B cell (primary cell): ENCODE measurements around the gene SKAP2. TPM values are rescaled to one million over a fixed set of nuclear protein-coding genes. Genes with fewer than 3 reads are reported as not detected.

Experiments
- ATAC-seq: fragments of 200-7000 bp; cut with Tn5 transposase; one replicate; pipeline ENCODE4 v1.10.0; 2021; ENCODE audit warnings: low read depth, mild to moderate bottlenecking, moderate number of reproducible peaks, moderate library complexity
- CTCF ChIA-PET: fragments of 350-600 bp; sonication (Branson Sonifier 250); formaldehyde crosslinking; loops from one replicate; lab custom pipeline; 2021; ENCODE audit warnings: antibody characterized with exemption, inconsistent platforms; lab: Charles Lee
- POLR2A ChIA-PET: fragments of 350-600 bp; sonication (Branson Sonifier 250); formaldehyde crosslinking; loops from one replicate; lab custom pipeline; 2021; ENCODE audit warnings: antibody characterized with exemption; lab: Charles Lee
- DNase-seq: peaks from one replicate; pipeline ENCODE4 v3.0.0; 2013
- H2AFZ ChIP-seq: 2 replicates; pipeline ENCODE4 v1.6.1; 2012; ENCODE audit warnings: mild to moderate bottlenecking, low read depth, low read length; ENCODE audit not compliant: insufficient read depth, poor library complexity, severe bottlenecking
- H3K27ac ChIP-seq, 2 donors: 1 replicate in 1 of 2; 2 replicates in 1 of 2; pipeline ENCODE4 v1.5.1; 2012 to 2013; ENCODE audit warnings: low read length in 2 of 2, mild to moderate bottlenecking in 2 of 2, moderate library complexity in 1 of 2
- H3K27me3 ChIP-seq, 4 experiments: fragments of 200-600 bp in 1 of 4; sonication (generic) in 1 of 4; replicated peaks in 1 of 4; 1 replicate in 2 of 4; 2 replicates in 2 of 4; pipeline versions ENCODE4 v1.6.1 to v1.7.0; 2013 to 2016; ENCODE audit warnings: low read length in 3 of 4, mild to moderate bottlenecking in 2 of 4, mixed read lengths in 1 of 4, moderate library complexity in 1 of 4; ENCODE audit not compliant: insufficient read depth in 4 of 4, control insufficient read depth in 3 of 4; ENCODE audit errors: control extremely low read depth in 1 of 4
- H3K36me3 ChIP-seq, 2 experiments: replicated peaks in 1 of 2; 1 replicate in 1 of 2; 2 replicates in 1 of 2; pipeline versions ENCODE4 v1.6.1 to v1.7.1; 2013; ENCODE audit warnings: low read length in 1 of 2; ENCODE audit not compliant: insufficient read depth in 2 of 2, control insufficient read depth in 1 of 2; ENCODE audit errors: control extremely low read depth in 1 of 2, extremely low read depth in 1 of 2
- H3K4me1 ChIP-seq, 2 donors: fragments of 200-600 bp in 1 of 2; sonication (generic) in 1 of 2; 1 replicate in 1 of 2; 2 replicates in 1 of 2; pipeline versions ENCODE4 v1.5.1 to v1.6.1; 2013 to 2017; ENCODE audit warnings: low read length in 2 of 2; ENCODE audit not compliant: control insufficient read depth in 2 of 2, insufficient read depth in 2 of 2
- H3K4me2 ChIP-seq: replicated peaks from 2 replicates; pipeline ENCODE3; 2012; ENCODE audit warnings: mild to moderate bottlenecking, low read depth, low read length; ENCODE audit not compliant: poor library complexity, severe bottlenecking
- H3K4me3 ChIP-seq, 5 experiments: fragments of 200-600 bp in 1 of 5; sonication (generic) in 1 of 5; 1 replicate in 3 of 5; 2 replicates in 2 of 5; pipeline versions ENCODE4 v1.5.1 to v1.7.0; 2011 to 2016; ENCODE audit warnings: low read length in 4 of 5, mild to moderate bottlenecking in 4 of 5, low read depth in 2 of 5, control low read depth in 1 of 5, moderate library complexity in 1 of 5; ENCODE audit not compliant: insufficient read depth in 1 of 5; ENCODE audit errors: control extremely low read depth in 1 of 5, extremely low read depth in 1 of 5
- H3K79me2 ChIP-seq: fragments of 200-600 bp; sonication (generic); one replicate; pipeline ENCODE4 v1.6.0; 2016; ENCODE audit warnings: low read length; ENCODE audit not compliant: control insufficient read depth, insufficient read depth
- H3K9ac ChIP-seq: fragments of 200-600 bp; sonication (generic); 2 replicates; pipeline ENCODE4 v1.6.1; 2017; ENCODE audit warnings: mild to moderate bottlenecking, low read length, moderate library complexity
- H3K9me3 ChIP-seq, 3 donors: one replicate each; pipeline versions ENCODE4 v1.6.1 to v1.7.1; 2013; ENCODE audit warnings: low read length in 2 of 3; ENCODE audit not compliant: control insufficient read depth in 2 of 3, insufficient read depth in 1 of 3; ENCODE audit errors: control extremely low read depth in 1 of 3
- H4K20me1 ChIP-seq: 2 replicates; pipeline ENCODE4 v1.6.0; 2012; ENCODE audit warnings: mild to moderate bottlenecking, low read length; ENCODE audit not compliant: insufficient read depth, control insufficient read depth, poor library complexity, severe bottlenecking
- H3K27ac Mint-ChIP-seq: one replicate; pipeline ENCODE4 v1.8.0; 2021; ENCODE audit warnings: mixed read lengths
- H3K27me3 Mint-ChIP-seq: one replicate; pipeline ENCODE4 v1.8.0; 2021; ENCODE audit warnings: mixed read lengths
- H3K4me1 Mint-ChIP-seq: one replicate; pipeline ENCODE4 v1.8.0; 2021; ENCODE audit warnings: mixed read lengths
- H3K4me3 Mint-ChIP-seq: one replicate; pipeline ENCODE4 v1.8.0; 2021; ENCODE audit warnings: mixed read lengths
- H3K9me3 Mint-ChIP-seq: one replicate; pipeline ENCODE4 v1.8.0; 2022; ENCODE audit warnings: mixed read lengths; ENCODE audit not compliant: insufficient read depth
- EZH2 ChIP-seq: IDR thresholded peaks from 2 replicates; pipeline ENCODE4 v1.6.1; 2012; ENCODE audit warnings: borderline replicate concordance, low read depth, mild to moderate bottlenecking, moderate library complexity, low read length; ENCODE audit not compliant: insufficient read depth, poor library complexity, severe bottlenecking
- WGBS: methylation state at CpG from one replicate; pipeline ENCODE4 v1.1.5; 2013; ENCODE audit warnings: missing lambda C conversion rate; ENCODE audit not compliant: insufficient coverage; 5-methylcytosine and 5-hydroxymethylcytosine counted together
- intact Hi-C: fragments of 100-400 bp; cut with micrococcal nuclease; formaldehyde crosslinking; loops from one replicate; pipeline ENCODE4 v1.10.0; 2022
- polyA plus RNA-seq: library from polyadenylated mRNA; depleted of rRNA; stranded (reverse); fragments of >200 nt; gene quantifications from 2 replicates; pipeline ENCODE4 v1.2.3, GENCODE V29; 2012
- total RNA-seq, 2 donors: library from RNA; stranded (reverse); fragments of 120-200 nt in 1 of 2; gene quantifications; 1 replicate in 1 of 2; 2 replicates in 1 of 2; pipeline versions ENCODE4 v1.2.3 to v1.2.4, GENCODE V29; 2013 to 2022
- TF ChIP-seq, protein P1 (sequence below): fragments of 200-600 bp; IDR thresholded peaks from one replicate; pipeline ENCODE4 v1.8.0; 2022; ENCODE audit warnings: antibody characterized with exemption, mild to moderate bottlenecking

Gene SKAP2
- total and polyA plus RNA-seq, 2 donors (not counting 1 experiment from before 2014, with no cell fraction given) = 12.8 to 58.4 TPM

DNA sequence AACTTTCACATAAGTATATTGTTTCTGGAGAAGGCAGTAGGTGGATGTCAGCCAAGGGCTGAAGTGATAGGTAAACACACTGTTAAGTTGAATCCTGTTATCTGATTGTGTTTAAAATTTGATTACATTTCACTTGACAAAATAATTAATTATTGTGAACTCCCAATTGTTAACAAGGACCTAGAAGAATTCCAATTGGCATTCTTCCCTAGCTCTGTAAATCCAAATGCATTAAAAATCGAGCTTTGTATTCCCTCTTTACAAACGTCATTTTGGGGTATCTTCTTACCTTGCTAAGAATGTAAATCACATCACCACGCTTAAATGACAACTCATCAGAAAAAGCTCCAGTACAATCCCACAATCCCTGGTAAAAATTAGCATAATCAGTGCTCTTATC is 179.9 kb downstream of the SKAP2 start:
- intact Hi-C loops = loop anchor here (5.0 kb wide), 2 partner anchors 173 to 413 kb away; partner anchors contain the start of gene HOXA1
- TF ChIP-seq, protein P1, sequence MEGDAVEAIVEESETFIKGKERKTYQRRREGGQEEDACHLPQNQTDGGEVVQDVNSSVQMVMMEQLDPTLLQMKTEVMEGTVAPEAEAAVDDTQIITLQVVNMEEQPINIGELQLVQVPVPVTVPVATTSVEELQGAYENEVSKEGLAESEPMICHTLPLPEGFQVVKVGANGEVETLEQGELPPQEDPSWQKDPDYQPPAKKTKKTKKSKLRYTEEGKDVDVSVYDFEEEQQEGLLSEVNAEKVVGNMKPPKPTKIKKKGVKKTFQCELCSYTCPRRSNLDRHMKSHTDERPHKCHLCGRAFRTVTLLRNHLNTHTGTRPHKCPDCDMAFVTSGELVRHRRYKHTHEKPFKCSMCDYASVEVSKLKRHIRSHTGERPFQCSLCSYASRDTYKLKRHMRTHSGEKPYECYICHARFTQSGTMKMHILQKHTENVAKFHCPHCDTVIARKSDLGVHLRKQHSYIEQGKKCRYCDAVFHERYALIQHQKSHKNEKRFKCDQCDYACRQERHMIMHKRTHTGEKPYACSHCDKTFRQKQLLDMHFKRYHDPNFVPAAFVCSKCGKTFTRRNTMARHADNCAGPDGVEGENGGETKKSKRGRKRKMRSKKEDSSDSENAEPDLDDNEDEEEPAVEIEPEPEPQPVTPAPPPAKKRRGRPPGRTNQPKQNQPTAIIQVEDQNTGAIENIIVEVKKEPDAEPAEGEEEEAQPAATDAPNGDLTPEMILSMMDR = no peak
- no peak for TF ChIP-seq EZH2
- no CpG with 5 or more reads among the region's 3 CpGs for WGBS
- no peak overlapping the region for H2AFZ ChIP-seq
- H3K4me3 Mint-ChIP-seq = no peak overlapping the region
- ATAC-seq (no peak), DNase-seq (no peak)
- ChIA-PET CTCF (interaction anchor here (1.4 to 5.0 kb wide), 2 partner anchors 170 to 478 kb away, joined by 3 to 67 read pairs; no protein-coding TSS in a partner anchor), POLR2A (no interaction called here)
- H3K79me2 ChIP-seq = no peaks in the 10 kb centered on the region
- H4K20me1 ChIP-seq = no peaks in the 10 kb centered on the region
- no peaks in the 10 kb centered on the region for H3K27me3 Mint-ChIP-seq
- H3K4me3 ChIP-seq = no peak overlapping the region
- no peaks in the 10 kb centered on the region for H3K27me3 ChIP-seq
- no peaks in the 10 kb centered on the region for H3K36me3 ChIP-seq
- H3K27ac Mint-ChIP-seq = no peak overlapping the region
- no peak overlapping the region for H3K4me2 ChIP-seq
- no peak overlapping the region for H3K9ac ChIP-seq
- H3K4me1 ChIP-seq = peaks cover 6 to 13% of the 10 kb centered on the region in 2 donors
- H3K27ac ChIP-seq = no peak overlapping the region
- H3K9me3 ChIP-seq = no peaks in the 10 kb centered on the region
- H3K9me3 Mint-ChIP-seq = no peaks in the 10 kb centered on the region
- H3K4me1 Mint-ChIP-seq = peaks cover 15% of the 10 kb centered on the region

DNA sequence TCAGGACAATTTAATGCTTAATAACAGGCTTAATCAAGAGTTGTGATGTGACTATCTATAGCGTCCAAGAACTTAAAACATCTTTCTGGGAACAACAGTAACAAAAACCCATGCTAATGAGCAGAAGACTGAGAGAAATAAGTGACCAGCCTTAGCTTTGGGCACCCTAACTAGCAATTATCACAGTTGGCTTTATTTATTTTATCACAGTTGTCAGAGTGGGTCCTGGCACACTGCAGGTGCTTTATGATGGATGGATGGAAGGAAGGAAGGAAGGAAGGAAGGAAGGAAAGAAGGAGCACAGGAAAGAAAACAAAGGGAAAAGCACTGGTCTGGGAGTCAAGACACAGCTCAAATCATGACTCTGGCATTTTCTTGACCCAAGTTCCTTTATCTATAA is 181.1 kb downstream of the SKAP2 start:
- POLR2A ChIA-PET = no interaction called here
- ATAC-seq (no peak), DNase-seq (no peak)
- H3K79me2 ChIP-seq = no peaks in the 10 kb centered on the region
- H3K27ac Mint-ChIP-seq = no peak overlapping the region
- no peak overlapping the region for H2AFZ ChIP-seq
- CTCF ChIA-PET = interaction anchor here (1.0 to 5.0 kb wide), 14 partner anchors 11 to 791 kb away, joined by 3 to 67 read pairs (median 3); partner anchors contain the start of gene HOXA5
- peaks cover 0 to under 1% of the 10 kb centered on the region in 2 donors for H3K4me1 ChIP-seq
- no peaks in the 10 kb centered on the region for H3K27me3 Mint-ChIP-seq
- TF ChIP-seq EZH2 = no peak
- TF ChIP-seq, protein P1 = no peak
- H3K9me3 ChIP-seq = no peaks in the 10 kb centered on the region
- H3K4me3 Mint-ChIP-seq = no peak overlapping the region
- intact Hi-C loops = loop anchor here (5.0 kb wide), 2 partner anchors 174 to 414 kb away; partner anchors contain the start of gene HOXA1
- H3K36me3 ChIP-seq = no peaks in the 10 kb centered on the region
- H3K4me2 ChIP-seq = no peak overlapping the region
- H3K9me3 Mint-ChIP-seq = no peaks in the 10 kb centered on the region
- peaks cover 3% of the 10 kb centered on the region for H3K4me1 Mint-ChIP-seq
- no CpG with 5 or more reads among the region's 1 CpG for WGBS
- H4K20me1 ChIP-seq = no peaks in the 10 kb centered on the region
- no peak overlapping the region for H3K27ac ChIP-seq
- H3K4me3 ChIP-seq = no peak overlapping the region
- H3K27me3 ChIP-seq = no peaks in the 10 kb centered on the region
- H3K9ac ChIP-seq = no peak overlapping the region
